GM18858 (cell line): Measurements from ENCODE around the gene TRIM52.
"Not testable (repeated sequence)": the region's sequence is repeated elsewhere in the genome, so short reads cannot be mapped to it uniquely, and the experiment has no call there.

Experiments used
- ATAC-seq: cut with Tn5 transposase; IDR thresholded peaks from one replicate; pipeline ENCODE4 v1.9.1; 2021; ENCODE audit not compliant: unreplicated experiment

Gene TRIM52

DNA sequence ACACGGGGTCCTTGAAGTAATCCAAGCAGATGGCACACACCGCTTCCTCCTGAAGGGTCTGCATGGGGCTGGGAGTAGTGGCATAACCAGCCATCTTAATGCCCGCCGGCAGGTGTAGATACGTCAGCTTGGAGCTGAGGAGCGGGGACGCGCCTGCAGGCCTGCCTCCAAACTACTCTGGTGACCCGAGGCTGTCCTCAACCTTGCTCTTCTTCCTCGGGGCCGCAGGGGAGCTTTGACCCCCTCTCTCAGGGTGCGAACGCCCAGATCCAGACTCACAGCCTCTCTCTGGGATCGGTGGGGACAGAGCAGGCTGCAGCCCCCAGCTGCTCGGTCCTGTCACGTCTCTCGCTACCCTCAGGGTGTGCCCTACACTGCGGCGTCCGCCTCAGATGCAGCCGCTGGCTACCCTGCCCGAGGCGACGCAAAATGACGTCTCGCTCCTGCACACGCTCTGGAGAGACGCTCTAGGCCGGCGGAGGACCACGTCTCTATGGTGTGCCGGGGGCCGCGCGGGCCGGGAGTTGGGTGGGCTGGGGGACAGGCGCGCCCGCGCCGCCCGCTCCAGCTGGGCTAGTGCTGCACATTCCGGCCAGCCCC, at the start of gene TRIM52:
TSS of gene TRIM52 (minus strand) at position 424 of the 600 bp plus-strand sequence. CDS start at position 94, 330 bp downstream.
- peak; percentile 76 for ATAC-seq

DNA sequence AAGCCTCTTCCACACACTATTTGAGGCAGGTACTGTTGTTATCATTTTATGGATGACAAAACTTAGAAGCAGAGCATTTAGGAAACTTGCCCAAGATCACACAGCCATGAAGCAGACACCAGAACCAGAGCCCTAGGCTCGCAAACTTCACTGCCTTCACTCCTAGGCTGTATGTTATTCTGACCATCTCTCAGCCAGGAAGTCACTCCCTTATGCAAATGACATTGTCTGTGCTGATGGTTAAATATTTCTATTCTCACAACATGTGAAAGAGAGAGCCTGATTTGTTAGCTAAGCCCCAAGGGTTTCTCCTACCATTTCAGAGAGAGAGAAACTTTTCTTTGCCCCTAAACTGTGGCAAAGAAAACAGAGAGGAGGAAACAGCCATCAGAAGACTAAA, 26.4 kb upstream of the TRIM52 start:
- ATAC-seq = peak; percentile 63

DNA sequence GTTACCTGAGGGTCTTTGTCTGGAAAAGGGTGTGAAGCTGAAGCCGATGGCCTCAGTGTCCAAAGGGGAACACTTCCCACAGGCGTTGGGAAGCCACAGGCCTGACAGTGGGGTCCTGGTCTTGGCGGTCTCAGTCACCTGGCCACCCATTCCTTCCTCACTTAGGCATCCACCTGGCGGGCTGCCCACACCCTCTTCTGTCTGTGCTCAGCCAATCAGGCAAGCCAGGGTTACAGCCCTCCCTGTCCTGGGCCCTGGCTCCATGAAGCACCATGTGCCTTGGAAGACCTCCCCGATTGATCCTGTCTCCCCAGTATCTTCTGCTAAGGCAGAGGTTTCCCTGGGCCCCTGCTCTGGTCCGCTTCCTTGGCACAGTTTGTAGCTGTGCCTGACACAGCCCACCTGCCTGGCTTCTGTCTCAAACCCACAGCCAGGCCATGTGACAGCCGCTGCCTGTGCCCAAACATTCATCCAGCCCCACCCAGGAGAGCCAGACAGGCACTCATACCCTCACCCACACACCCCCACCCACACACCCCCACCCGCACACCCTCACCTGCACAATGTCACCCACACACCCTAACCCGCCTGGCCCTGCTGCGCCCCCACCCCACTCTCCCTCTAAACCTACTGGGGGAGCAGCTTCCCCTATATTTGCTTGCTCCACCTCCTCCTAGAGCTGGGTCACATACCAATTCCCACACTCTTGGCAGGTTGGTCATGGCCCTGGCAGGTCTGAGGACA, 25.2 kb upstream of the TRIM52 start:
- not testable (repeated sequence) for ATAC-seq

DNA sequence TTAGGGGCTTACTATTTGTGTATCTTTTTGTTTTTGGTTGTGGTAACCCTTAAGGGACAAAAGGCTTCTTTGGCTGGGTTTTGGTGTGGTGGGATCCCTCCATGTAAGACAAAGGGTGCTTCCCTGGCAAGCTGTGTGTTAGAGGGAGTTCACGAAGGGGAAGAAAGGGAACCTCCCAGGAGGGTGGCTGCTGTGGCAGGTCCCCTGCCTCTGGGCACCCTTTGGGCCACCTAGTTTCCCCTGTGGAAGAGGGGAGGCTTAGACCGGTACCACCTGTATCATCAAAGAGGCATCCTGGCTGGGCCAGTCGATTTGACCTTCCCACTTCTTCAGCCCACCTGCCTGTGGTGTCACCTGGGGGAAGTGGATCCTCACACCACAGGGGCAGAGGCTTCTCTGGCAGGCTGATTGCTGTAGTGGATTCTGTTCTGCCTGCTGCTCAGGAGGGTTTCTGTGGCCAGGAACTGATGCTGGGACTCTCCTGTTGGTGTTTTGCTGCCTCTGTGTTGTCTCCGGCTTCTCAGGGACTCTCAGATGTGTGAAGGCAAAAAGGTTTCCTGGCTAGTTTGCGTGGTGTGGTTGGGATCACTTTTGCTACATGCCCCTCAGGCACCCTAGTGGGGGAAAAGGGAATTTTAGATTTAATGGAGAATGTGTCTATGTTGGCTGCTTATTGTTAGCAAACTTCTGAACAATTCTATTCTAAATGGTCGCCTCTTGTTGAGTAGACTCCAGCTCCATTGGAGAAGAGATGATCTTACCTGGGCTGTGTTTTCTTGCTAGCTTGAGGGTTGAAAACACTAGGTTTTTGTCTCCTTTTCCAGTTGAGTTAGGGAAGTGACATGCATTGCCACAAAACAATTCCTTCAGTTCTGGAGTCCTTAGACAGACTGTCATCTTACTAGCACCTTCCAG, 23.2 kb upstream of the TRIM52 start:
- ATAC-seq = not testable (repeated sequence)

DNA sequence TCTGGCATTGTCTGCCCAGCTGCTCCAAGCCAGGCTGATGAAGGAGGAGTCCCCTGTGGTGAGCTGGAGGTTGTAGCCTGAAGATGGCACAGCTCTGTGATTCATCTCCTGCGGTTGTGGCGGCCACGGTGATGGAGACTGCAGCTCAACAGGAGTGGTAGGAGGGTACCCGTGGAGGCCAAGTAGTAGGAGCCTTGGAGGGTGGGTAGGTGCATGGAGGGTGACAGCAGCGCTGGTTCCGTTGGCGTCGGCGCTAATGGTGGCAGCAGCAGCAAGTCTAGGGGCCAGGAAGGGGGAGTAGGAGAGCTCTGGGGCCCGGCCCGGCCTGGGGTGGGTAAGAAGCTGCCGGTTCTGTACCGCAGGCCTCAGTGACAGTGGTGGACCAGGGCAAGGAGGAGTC, 22.4 kb upstream of the TRIM52 start:
- no peak for ATAC-seq

DNA sequence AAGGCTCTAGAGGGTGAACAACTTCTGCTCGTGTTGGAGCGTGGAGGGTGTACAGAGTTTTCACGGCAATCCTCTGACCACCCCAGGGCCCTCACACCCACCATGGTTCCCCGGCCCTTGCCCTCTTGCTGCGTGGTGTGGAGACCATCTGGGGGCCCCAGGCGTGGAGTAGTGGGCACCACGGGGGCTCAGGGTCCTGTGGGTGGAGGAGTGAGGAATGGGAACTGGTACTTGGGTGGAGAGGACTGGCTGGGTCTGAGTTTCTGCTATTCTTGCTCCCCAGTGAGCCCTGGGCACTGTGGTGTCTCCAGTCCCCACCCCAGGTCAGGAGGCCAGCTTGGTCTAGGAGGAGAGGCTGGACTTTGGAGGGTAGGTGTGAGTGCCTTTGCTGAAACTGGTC, 21.9 kb upstream of the TRIM52 start:
- ATAC-seq = no peak

DNA sequence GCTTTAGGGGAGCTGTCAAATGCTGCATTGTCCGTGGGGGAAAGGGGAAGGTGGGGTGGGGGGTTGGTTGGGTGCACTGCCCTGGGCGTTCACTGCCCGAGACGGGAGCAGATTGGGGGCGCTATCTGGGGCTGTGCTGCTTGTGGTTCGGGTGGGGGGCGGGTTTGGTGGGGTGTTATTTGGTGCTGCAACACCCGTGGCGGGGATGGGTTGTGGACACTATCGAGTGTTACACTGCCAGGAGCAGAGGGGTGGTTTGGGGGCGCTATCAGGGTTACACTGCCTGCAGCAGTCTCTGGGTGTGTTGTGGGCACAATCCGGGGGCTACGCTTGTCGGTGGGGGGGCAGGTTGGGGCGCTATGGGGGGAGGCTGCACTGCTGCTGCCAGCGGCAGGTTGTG, 21.5 kb upstream of the TRIM52 start:
- not testable (repeated sequence) for ATAC-seq

DNA sequence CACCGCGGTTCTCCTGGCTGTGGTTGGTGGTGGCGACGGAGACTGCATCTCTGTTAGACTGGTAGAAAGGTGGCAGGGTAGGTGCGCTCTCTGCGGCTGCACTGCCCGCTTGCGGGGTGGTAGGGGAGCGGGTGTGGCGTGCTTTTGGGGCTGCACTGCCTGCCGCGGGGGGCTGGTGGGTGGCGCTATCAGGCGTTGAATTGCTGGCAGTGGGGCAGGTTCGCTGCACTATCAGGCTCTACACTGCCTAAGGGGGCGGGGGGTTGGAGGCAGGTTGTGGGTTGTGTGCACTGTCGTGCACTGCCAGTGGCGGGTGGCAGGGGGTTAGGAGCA, 21.0 kb upstream of the TRIM52 start:
- ATAC-seq = no peak

DNA sequence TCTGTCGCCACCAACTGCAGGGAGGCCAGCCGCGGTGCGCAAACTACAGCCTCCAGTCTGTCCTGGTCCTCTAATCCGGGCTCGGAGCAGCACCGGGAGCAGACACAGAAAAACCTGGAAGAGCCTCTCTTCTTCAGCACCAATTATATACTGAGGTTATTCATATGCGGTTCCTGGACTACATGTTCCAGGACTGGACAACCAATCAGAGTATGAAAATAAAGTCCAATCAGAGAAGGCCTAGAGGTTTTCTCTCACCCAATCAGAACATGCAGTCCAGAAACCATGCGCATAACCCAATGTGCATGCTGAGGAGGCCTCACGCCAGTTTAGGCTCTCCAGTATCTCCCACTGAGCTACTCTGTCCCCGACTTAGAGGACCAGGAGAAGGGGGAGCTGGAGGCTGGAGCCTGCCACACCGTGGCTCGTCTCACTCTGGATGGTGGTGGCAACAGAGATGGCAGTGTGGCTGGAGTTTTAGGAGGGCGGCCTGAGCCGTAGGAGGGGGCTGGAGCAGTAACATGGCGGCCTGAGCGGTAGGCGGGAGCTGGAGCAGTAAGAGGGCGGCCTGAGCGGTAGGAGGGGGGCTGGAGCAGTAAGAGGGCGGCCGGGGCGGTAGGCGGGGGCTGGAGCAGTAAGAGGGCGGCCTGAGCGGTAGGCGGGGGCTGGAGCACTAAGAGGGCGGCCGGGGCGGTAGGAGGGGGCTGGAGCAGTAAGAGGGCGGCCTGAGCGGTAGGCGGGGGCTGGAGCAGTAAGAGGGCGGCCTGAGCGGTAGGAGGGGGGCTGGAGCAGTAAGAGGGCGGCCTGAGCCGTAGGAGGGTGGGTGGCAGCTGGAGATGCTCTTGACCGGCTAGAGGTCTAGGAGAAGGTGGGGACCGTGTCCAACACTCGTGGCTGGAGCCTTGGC, 20.4 kb upstream of the TRIM52 start:
- ATAC-seq = no peak

DNA sequence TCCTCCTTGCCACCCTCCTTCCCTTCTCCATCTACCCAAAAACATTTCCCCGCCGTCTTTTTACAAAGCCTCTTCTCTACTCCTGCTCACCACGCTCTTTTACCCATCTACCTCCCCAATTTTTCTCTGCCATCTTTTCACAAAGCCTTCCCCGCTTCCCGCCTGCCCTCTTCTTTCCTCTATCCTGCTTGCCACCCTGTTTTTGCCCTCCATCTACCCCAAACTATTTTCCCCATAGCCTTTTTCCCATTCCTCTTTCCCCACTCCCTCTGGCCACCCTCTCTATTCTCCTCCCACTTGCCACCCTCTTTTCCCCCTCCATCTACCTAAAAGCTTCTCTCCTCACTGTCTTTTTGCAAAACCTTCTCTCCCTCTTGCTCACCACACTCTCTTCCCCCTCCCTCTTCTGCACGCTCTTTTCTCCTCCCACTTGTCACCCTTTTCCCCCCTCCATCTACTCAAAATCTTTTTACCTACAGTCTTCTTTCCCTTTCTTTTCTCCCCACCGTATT, 19.4 kb upstream of the TRIM52 start:
- ATAC-seq = no peak

DNA sequence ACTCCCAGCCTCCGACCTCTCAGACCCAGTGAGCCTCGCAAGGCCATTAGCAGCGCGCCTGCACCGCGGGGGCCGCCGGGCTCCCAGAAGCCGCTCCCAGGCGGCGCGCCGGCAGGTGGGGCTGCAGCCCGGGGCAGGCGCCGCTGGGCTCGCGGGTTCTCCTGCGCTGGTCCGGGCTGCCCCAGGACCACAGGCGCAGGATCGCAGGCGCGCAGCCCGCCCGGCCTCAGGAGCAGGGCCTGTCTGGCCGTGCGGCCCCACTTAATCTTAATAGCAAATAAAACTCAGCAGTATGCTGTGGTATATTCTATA, 12.4 kb upstream of the TRIM52 start:
- not testable (repeated sequence) for ATAC-seq

DNA sequence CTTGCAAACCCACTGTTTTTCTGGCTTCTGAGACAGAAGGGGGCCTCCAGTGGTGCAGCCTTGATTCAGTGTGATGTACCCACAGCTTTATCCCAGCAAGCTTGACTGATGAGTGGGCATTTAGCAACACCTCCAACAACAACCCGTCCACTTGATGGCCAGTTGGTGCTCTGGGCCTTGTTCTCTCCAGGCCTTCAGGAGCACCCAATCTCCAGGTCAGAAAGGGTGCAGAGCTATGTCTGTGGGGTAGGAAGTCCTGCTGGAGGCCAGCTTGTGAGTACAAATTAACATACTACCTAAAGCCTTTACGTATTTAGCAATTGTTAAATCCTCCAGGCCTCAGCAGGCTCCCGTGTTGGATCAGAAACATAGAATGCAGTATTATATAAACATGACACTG, 10.1 kb upstream of the TRIM52 start:
- ATAC-seq = no peak

DNA sequence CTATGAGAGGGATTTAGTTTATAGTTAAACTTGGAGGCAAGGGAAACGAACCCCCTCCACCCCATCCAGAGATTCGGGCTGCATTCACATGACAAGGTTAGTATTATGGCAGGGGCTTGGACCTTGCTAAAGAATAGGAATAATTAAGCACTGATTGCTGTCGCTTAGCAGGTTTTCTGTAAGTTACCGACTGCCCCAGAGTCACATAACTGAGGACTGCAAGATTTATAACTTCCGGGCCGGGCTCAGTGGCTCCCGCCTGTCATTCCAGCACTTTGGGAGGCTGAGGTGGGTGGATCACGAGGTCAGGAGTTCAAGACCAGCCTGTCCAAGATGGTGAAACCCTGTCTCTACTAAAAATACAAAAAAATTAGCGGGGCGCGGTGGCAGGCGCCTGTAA, 7.0 kb upstream of the TRIM52 start:
- not testable (repeated sequence) for ATAC-seq

DNA sequence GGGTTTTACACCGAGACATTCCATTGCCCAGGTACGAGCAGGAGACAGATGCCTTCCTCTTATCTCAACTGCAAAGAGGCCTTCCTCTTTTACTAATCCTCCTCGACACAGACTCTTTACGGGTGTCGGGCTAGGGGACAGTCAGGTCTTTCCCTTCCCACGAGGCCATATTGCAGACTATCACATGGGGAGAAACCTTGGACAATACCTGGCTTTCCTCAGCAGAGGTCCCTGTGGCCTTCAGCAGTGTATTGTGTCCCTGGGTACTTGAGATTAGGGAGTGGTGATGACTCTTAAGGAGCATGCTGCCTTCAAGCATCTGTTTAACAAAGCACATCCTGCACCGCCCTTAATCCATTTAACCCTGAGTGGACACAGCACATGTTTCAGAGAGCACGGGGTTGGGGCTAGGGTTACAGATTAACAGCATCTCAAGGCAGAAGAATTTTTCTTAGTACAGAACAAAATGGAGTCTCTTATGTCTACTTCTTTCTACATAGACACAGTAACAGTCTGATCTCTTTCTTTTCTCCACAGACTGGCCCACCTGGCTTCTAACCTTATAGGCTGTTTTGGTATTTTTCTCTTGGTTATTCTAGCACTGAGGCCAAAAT, 6.5 kb upstream of the TRIM52 start:
- not testable (repeated sequence) for ATAC-seq

DNA sequence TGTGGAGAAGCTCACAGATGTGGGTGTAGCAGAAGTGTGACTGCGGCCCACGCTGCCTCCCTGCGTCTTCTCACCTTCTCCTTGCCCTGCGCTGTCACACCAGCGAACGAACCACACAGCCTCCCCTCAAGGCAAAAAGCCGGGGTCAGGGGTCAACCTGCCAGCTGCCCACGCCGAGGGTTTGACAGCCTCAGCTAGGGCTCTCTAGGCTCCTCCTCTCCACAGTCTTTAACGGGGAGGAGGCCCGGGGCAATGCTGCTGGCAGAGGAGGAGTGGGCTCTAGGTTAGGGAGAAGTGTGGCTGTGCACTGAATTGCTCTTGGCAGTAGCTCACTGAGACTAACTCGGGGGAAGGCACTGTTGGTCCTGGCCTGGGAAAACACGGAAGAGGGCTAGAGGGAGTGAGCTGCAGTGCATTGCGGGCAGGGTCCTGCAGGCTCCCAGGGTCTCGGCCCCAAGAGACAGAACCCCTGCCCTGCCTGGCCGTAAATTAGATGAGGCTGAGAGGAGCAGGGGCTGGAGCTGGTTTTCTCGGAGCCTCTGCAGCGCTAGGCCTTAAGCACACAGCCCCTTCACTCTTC, 4.2 kb upstream of the TRIM52 start:
- no peak for ATAC-seq

DNA sequence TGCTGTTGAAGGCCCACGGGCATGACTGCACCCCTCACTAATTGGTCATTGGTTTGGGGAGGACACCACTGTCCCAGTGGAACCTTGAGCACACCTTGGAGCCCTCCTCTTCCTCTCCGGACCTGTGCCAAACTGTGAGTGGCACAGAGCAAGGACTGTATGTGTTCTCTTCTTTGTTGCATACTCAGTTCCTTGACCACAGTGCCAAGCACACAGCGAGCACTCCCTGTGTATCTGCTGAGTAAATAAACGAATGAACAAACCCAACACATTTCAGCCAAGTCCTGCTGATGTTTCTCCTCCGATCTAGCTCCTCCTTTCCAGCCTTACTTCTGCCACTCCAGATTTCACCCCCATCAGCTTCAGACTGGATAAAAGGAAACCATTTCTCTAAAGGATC, 2.7 kb upstream of the TRIM52 start:
- no peak for ATAC-seq

DNA sequence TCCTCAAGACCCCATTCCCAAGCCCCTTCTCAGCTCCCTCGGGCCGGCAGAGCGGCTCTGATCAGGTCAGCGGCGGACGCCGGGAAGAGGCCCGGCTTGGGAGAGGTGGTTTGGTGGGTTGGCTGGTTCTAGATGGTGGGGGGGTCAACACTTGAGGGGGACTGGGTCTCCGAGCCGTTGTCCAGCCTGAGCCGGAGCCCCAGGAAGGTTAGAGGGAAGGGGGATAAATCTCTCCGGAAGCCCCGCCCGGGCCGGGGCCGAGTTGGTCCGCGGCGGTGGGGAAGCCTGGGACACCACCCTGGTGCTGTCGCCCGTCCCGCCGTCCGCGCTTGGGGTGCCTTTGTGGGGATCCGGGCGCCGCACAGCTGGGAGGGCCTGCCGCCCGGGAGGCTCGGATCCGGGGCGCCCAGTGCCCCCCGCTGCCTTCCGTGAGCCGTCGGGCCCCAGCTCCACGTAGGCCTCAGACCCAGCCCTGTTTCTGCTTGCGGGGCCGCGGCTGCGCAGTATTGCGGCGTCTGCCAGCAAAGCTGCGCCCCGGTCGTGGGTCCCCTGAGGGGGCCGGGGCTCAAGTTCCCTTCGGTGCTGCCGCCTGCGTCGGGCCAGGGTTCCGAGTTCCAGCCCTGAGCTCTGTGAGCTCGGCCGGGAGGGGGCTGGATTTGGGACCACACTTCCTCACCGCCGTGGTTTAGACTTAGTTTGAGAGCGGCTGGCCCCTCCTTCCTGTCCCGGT, 542 bp upstream of the TRIM52 start:
- peak; percentile 28 for ATAC-seq

DNA sequence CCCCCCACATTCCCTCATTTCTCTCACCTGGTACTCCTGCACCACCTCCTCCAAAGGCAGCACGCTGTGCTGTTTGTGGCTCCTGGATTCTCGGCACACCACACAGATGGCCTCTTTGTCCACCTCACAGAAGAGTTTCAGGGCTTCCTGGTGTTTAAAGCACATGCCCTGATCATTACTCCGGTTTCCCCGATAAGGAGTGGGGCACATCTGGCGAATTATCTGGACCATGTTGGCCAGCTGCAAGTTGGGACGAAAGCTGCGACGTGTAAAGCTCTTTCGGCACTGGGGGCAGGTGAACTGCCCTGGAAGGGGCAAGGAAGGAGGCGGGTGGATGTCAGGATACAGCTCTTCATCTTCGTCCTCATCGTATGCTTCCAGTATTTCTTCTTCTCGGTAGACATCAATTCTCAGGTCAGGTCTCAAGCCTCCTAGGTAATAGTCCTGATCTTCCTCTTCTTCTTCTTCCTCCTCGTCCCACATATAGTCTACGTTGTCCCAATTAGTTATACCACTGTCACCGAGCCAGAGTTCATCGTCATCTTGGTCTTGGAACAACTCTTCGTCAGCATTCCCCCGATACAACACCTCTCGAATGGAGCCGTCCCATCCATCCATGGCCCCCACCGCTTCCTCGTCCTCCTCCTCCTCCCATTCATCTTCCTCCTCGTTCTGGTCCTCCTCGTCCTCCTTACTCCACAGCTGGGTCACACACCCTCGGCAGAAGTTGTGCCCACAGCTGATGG, 796 bp downstream of the TRIM52 start:
- ATAC-seq = no peak

DNA sequence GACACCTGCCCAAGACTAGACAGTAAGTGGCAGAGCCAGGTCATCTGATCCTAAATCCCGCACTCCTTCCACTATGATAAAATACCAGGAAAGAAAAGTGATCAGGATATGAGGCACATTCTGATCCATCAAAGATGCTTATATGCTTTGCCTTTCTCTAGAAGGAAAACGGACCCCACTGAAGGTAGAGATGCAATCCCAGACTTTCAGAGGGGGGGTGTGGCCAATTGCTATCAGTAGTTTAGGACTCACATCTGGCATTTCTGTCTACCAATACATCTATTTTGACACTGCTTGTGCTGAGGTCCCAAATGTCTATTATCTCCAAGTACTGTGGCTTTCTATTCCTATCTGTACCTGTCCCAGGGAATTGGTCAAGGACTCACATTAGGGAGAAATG, 1.7 kb downstream of the TRIM52 start:
- ATAC-seq = no peak
